Endothelial cell of umbilical vein (primary cell): ENCODE results near the gene PTPRT. TPM values are rescaled to one million over a fixed set of nuclear protein-coding genes. Genes with fewer than 3 reads are reported as not detected.

Source experiments
- BruUV-seq: library from RNA; stranded (reverse); fragments of 400-500 nt; replicated peaks from 2 replicates; lab custom pipeline; 2021; lab: Mats Ljungman, UMichigan
- CTCF ChIA-PET: fragments of 300-600, 350-600 bp; sonication (Branson Sonifier 250); formaldehyde crosslinking; loops from one replicate; lab custom pipeline; 2021; ENCODE audit warnings: antibody characterized with exemption, inconsistent platforms; lab: Charles Lee
- POLR2A ChIA-PET: fragments of 300-600, 350-600 bp; sonication (Branson Sonifier 250); formaldehyde crosslinking; loops from one replicate; lab custom pipeline; 2021; ENCODE audit warnings: antibody characterized with exemption, inconsistent platforms; lab: Charles Lee
- DNase-seq: peaks from one replicate; pipeline ENCODE4 v3.0.0-alpha.2; 2011; ENCODE audit warnings: low read depth, low spot score
- FAIRE-seq: peaks from 2 replicates; lab custom pipeline; 2011; peaks lifted over from hg19 to GRCh38; lab: Jason Lieb, UNC
- H2AFZ ChIP-seq: 2 replicates; pipeline ENCODE4 v1.6.0; 2012; ENCODE audit warnings: low read depth, low read length, control low read depth, inconsistent platforms
- H3K27ac ChIP-seq: 2 replicates; pipeline ENCODE4 v1.5.1; 2011; ENCODE audit warnings: low read depth, mild to moderate bottlenecking, control low read depth, low read length, moderate library complexity; ENCODE audit not compliant: insufficient read depth
- H3K27me3 ChIP-seq, 2 experiments: 2 replicates each; pipeline versions ENCODE4 v1.6.0 to v1.6.1; 2011; ENCODE audit warnings: low read length in 2 of 2, mixed read lengths in 1 of 2; ENCODE audit not compliant: control insufficient read depth in 2 of 2, insufficient read depth in 2 of 2
- H3K36me3 ChIP-seq, 2 experiments: 2 replicates in 1 of 2; 3 replicates in 1 of 2; pipeline ENCODE4 v1.5.1; 2011; ENCODE audit warnings: low read length in 2 of 2, mild to moderate bottlenecking in 1 of 2, moderate library complexity in 1 of 2; ENCODE audit not compliant: control insufficient read depth in 2 of 2, insufficient read depth in 2 of 2; ENCODE audit errors: extremely low read depth in 1 of 2
- H3K4me1 ChIP-seq: 3 replicates; pipeline ENCODE4 v1.5.1; 2011; ENCODE audit warnings: mild to moderate bottlenecking, low read length; ENCODE audit not compliant: control insufficient read depth, insufficient read depth; ENCODE audit errors: extremely low read depth
- H3K4me2 ChIP-seq: 2 replicates; pipeline ENCODE4 v1.6.1; 2011; ENCODE audit warnings: low read length, control low read depth, mixed read lengths; ENCODE audit not compliant: insufficient read depth
- H3K4me3 ChIP-seq, 3 experiments: fragments of 200-600 bp in 1 of 3; sonication (generic), shearing (Covaris generic) in 1 of 3; replicated peaks in 1 of 3; 2 replicates each; pipeline ENCODE4 v1.5.1; 2011 to 2016; ENCODE audit warnings: control low read depth in 3 of 3, low read length in 3 of 3, mild to moderate bottlenecking in 2 of 3, inconsistent platforms in 1 of 3, low read depth in 1 of 3, moderate library complexity in 1 of 3; ENCODE audit not compliant: insufficient read depth in 1 of 3
- H3K79me2 ChIP-seq: 2 replicates; pipeline ENCODE4 v1.6.0; 2012; ENCODE audit warnings: low read length, inconsistent platforms; ENCODE audit not compliant: control insufficient read depth, insufficient read depth
- H3K9ac ChIP-seq: replicated peaks from 2 replicates; pipeline ENCODE3; 2011; ENCODE audit warnings: low read length, control low read depth; ENCODE audit not compliant: insufficient read depth; ENCODE audit errors: extremely low read depth
- H3K9me1 ChIP-seq: replicated peaks from 3 replicates; pipeline ENCODE4 v1.6.0; 2011; ENCODE audit warnings: mild to moderate bottlenecking, low read length; ENCODE audit not compliant: control insufficient read depth, insufficient read depth; ENCODE audit errors: extremely low read depth
- H3K9me3 ChIP-seq: replicated peaks from 2 replicates; pipeline ENCODE4 v1.5.1; 2012; ENCODE audit warnings: low read length, inconsistent platforms; ENCODE audit not compliant: control insufficient read depth, insufficient read depth
- H4K20me1 ChIP-seq: replicated peaks from 2 replicates; pipeline ENCODE3; 2011; ENCODE audit warnings: mild to moderate bottlenecking, low read length; ENCODE audit not compliant: control insufficient read depth, insufficient read depth; ENCODE audit errors: extremely low read depth
- EZH2 ChIP-seq: IDR thresholded peaks from 2 replicates; pipeline ENCODE4 v1.6.1; 2012; ENCODE audit warnings: borderline replicate concordance, low read depth, mild to moderate bottlenecking, moderate library complexity, low read length, inconsistent platforms; ENCODE audit not compliant: severe bottlenecking
- FOS ChIP-seq: IDR thresholded peaks from 2 replicates; pipeline ENCODE4 v1.6.1; 2011; ENCODE audit warnings: mild to moderate bottlenecking, low read length, moderate library complexity, borderline replicate concordance; ENCODE audit not compliant: insufficient read depth
- GATA2 ChIP-seq: IDR thresholded peaks from 2 replicates; pipeline ENCODE4 v1.7.0; 2011; ENCODE audit warnings: low read depth, mild to moderate bottlenecking, moderate library complexity, mixed read lengths, low read length; ENCODE audit not compliant: insufficient read length, insufficient read depth
- JUN ChIP-seq: IDR thresholded peaks from 2 replicates; pipeline ENCODE4 v1.6.1; 2011; ENCODE audit warnings: borderline replicate concordance, low read depth; ENCODE audit not compliant: insufficient read length, insufficient read depth
- MYC ChIP-seq: IDR thresholded peaks from one replicate; pipeline ENCODE4 v1.6.1; 2011; ENCODE audit warnings: mild to moderate bottlenecking, low read depth, low read length
- POLR2A ChIP-seq: IDR thresholded peaks from 2 replicates; pipeline ENCODE4 v1.6.1; 2012; ENCODE audit warnings: low read depth, mild to moderate bottlenecking, control low read depth, low read length
- POLR2AphosphoS5 ChIP-seq: IDR thresholded peaks from 2 replicates; pipeline ENCODE4 v1.6.1; 2012; ENCODE audit warnings: low read depth, mild to moderate bottlenecking, control low read depth, low read length, moderate library complexity; ENCODE audit not compliant: insufficient read depth
- dilution Hi-C: fragments of 300-500 bp; cut with MboI; formaldehyde crosslinking; loops from one replicate; pipeline ENCODE4 v1.15.0; 2019; ENCODE audit warnings: low sequenced_read_pairs; ENCODE audit not compliant: extremely low pct_ligation_motif_present
- intact Hi-C: fragments of 100-400 bp; cut with micrococcal nuclease; formaldehyde crosslinking; loops from one replicate; pipeline ENCODE4 v1.10.0; 2022
- polyA plus RNA-seq, 4 experiments: library from polyadenylated mRNA; depleted of rRNA in 3 of 4; stranded (reverse) in 3 of 4; unstranded in 1 of 4; fragments of >200 nt; gene quantifications; 2 replicates each; pipeline versions ENCODE4 v1.2.1 to v1.2.3, GENCODE V29; 2011 to 2012; ENCODE audit warnings: missing spikeins in 1 of 4
- total RNA-seq: library from RNA; stranded (reverse); gene quantifications from 2 replicates; pipeline ENCODE4 v1.2.3, GENCODE V29; 2021
- TF ChIP-seq, protein P1 (sequence below): IDR thresholded peaks from 2 replicates; pipeline ENCODE4 v1.6.1; 2011; ENCODE audit not compliant: insufficient read depth, insufficient read length
- TF ChIP-seq, protein P2 (sequence below), 2 donors: IDR thresholded peaks; 1 replicate in 1 of 2; 2 replicates in 1 of 2; pipeline ENCODE4 v1.5.1; 2011; ENCODE audit warnings: low read length in 2 of 2, mild to moderate bottlenecking in 2 of 2, moderate library complexity in 2 of 2, control low read depth in 1 of 2, inconsistent platforms in 1 of 2, low read depth in 1 of 2; ENCODE audit not compliant: insufficient read depth in 1 of 2; ENCODE audit errors: extremely low read depth in 1 of 2

The PTPRT gene
- total and polyA plus RNA-seq, 2 donors (not counting 3 experiments of a cell fraction or from before 2014, with no cell fraction given) = not detected

DNA sequence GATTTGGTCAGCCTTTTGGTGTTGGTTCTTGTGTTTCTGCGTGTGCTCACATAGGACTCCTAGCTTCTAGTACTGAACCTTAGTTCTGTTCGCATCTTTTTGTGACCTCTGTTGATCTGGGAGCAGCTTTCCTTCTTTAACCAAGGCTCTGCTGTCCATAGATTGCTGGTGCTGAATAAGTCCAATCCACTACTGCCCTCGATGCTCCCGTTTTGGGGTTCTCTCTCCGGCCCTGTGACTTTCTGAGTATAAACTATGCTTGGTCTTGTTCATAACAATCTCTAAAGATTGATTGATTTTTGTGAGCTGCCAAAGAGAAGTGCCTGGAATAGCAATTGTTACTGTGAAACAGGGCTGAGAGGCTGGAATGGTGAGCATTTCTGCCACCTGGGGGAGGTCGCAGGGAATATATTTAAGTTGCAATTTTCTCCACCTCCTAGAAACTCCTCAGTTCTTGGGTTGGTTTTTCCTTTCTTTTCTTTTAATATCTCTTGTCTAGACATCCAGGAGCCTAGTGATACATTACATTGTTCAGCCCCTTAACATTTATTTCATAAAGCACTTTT is 1148.6 kb downstream of the PTPRT start:
- no peaks in the 10 kb centered on the region for H3K79me2 ChIP-seq
- H3K9ac ChIP-seq = no peak overlapping the region
- no peak for TF ChIP-seq MYC
- TF ChIP-seq JUN = no peak
- TF ChIP-seq, protein P1, sequence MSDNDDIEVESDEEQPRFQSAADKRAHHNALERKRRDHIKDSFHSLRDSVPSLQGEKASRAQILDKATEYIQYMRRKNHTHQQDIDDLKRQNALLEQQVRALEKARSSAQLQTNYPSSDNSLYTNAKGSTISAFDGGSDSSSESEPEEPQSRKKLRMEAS = no peak
- TF ChIP-seq POLR2AphosphoS5 = no peak
- no peak for TF ChIP-seq POLR2A
- TF ChIP-seq GATA2 = no peak
- TF ChIP-seq EZH2 = no peak
- TF ChIP-seq, protein P2, sequence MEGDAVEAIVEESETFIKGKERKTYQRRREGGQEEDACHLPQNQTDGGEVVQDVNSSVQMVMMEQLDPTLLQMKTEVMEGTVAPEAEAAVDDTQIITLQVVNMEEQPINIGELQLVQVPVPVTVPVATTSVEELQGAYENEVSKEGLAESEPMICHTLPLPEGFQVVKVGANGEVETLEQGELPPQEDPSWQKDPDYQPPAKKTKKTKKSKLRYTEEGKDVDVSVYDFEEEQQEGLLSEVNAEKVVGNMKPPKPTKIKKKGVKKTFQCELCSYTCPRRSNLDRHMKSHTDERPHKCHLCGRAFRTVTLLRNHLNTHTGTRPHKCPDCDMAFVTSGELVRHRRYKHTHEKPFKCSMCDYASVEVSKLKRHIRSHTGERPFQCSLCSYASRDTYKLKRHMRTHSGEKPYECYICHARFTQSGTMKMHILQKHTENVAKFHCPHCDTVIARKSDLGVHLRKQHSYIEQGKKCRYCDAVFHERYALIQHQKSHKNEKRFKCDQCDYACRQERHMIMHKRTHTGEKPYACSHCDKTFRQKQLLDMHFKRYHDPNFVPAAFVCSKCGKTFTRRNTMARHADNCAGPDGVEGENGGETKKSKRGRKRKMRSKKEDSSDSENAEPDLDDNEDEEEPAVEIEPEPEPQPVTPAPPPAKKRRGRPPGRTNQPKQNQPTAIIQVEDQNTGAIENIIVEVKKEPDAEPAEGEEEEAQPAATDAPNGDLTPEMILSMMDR (IDR thresholded peaks at IDR 0.05; ENCODE audit: extremely low read depth in 1 of 2, insufficient read depth in 1 of 2, low read depth in 1 of 2, low read length in 2 of 2) = no peak
- TF ChIP-seq FOS = no peak
- ChIA-PET POLR2A (no interaction called here), CTCF (interaction anchor here (1.2 to 2.2 kb wide), 4 partner anchors 77 to 303 kb away, joined by 4 to 17 read pairs (median 6); no protein-coding TSS in a partner anchor)
- no peaks in the 10 kb centered on the region for H3K36me3 ChIP-seq
- no peaks in the 10 kb centered on the region for H3K9me1 ChIP-seq
- H4K20me1 ChIP-seq = no peaks in the 10 kb centered on the region
- no peak for DNase-seq
- no peak for FAIRE-seq
- no peak overlapping the region for H2AFZ ChIP-seq
- no peak overlapping the region for H3K4me2 ChIP-seq
- H3K27me3 ChIP-seq = no peaks in the 10 kb centered on the region
- H3K4me3 ChIP-seq = no peak overlapping the region
- no peaks in the 10 kb centered on the region for H3K4me1 ChIP-seq
- no peaks in the 10 kb centered on the region for H3K9me3 ChIP-seq
- BruUV-seq = no TSS peak
- dilution Hi-C loops = no loop called here
- no peak overlapping the region for H3K27ac ChIP-seq
- intact Hi-C loops = no loop called here
